ENCODE results near the gene LAMA2. TPM values are rescaled to one million over a fixed set of nuclear protein-coding genes. Genes with fewer than 3 reads are reported as not detected.

The LAMA2 gene
- total RNA-seq, 1 donor = 9.4 TPM

DNA sequence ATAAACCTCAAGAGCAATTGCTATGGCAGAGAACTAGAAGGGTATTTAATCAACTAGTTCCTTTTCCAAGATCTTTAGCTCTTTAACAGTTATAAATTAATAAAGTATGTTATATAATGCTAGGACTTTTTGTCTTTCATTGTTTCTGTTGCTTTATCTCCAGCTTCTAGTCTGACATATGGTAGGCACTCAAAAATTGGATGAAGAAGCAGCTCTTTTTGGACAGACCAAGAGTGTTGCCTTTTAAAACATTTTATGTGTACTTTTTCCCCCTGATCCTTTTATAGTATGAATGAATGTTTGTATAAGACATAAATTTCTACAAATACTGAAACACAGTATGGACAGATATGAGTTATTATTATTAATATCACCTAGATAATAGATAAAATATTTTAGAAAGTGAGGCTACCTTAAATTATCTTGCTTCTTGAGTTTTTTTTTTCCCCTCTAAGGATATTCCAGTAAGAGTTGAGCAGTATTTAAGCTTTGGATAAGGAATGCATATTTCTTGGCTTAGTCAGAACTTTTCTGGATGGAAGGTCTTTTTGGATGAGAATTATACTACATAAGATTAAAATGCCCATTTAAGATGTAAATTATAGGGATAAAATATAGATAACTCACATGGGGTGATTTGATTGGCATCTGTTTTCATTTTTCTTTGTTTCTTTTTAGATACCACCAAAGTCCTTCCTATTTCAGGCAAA, 16.6 kb downstream of the LAMA2 start:
- no peaks in the 10 kb centered on the region for H3K36me3 ChIP-seq (ENCODE audit: insufficient read depth, low read length)
- H3K4me1 ChIP-seq (ENCODE audit: insufficient read depth, low read length) = peaks cover 2% of the 10 kb centered on the region
- no peak overlapping the region for H3K4me3 ChIP-seq (ENCODE audit: insufficient read depth, low read length)
- no peaks in the 10 kb centered on the region for H3K79me2 ChIP-seq (ENCODE audit: insufficient read depth, low read length)
- no peaks in the 10 kb centered on the region for H3K9me3 ChIP-seq (ENCODE audit: low read depth, low read length)
- no peak overlapping the region for H3K4me2 ChIP-seq (ENCODE audit: insufficient read depth, low read length)
- DNase-seq (ENCODE audit: insufficient read length, low spot score, missing footprints) = no peak
- H3K27me3 ChIP-seq (ENCODE audit: insufficient read depth, low read length) = no peaks in the 10 kb centered on the region
- TF ChIP-seq, protein P1, sequence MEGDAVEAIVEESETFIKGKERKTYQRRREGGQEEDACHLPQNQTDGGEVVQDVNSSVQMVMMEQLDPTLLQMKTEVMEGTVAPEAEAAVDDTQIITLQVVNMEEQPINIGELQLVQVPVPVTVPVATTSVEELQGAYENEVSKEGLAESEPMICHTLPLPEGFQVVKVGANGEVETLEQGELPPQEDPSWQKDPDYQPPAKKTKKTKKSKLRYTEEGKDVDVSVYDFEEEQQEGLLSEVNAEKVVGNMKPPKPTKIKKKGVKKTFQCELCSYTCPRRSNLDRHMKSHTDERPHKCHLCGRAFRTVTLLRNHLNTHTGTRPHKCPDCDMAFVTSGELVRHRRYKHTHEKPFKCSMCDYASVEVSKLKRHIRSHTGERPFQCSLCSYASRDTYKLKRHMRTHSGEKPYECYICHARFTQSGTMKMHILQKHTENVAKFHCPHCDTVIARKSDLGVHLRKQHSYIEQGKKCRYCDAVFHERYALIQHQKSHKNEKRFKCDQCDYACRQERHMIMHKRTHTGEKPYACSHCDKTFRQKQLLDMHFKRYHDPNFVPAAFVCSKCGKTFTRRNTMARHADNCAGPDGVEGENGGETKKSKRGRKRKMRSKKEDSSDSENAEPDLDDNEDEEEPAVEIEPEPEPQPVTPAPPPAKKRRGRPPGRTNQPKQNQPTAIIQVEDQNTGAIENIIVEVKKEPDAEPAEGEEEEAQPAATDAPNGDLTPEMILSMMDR (IDR thresholded peaks at IDR 0.05; ENCODE audit: extremely low read depth, low read depth, low read length) = no peak
- H4K20me1 ChIP-seq (ENCODE audit: insufficient read depth, low read length) = no peaks in the 10 kb centered on the region
- H2AFZ ChIP-seq (ENCODE audit: low read length) = no peak overlapping the region
- no peak overlapping the region for H3K27ac ChIP-seq (ENCODE audit: low read depth, low read length)

DNA sequence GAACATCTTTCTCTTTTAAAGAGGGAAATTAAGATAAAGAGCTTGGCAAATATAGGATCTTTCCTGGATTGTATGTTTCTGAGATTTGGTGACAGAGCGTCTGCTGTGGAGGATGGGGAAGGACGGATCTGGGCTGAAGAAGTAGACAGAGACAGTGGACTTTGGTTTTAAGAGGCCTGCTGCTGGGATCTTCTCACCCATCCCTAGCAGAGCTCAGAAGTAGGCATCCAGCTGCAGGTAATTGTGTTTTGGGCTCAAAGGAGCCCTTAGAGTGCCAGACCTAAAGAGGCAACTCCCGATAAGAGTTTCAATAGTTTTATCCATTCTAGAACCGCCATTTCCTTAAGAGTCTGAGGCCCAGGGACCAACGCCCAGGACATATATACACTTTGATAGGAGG, 20.8 kb downstream of the LAMA2 start:
- Histone ChIP-seq H3K4me1 (ENCODE audit: insufficient read depth, low read length) (peaks cover 2% of the 10 kb centered on the region), H4K20me1 (ENCODE audit: insufficient read depth, low read length) (no peaks in the 10 kb centered on the region), H3K9me3 (ENCODE audit: low read depth, low read length) (no peaks in the 10 kb centered on the region), H3K36me3 (ENCODE audit: insufficient read depth, low read length) (no peaks in the 10 kb centered on the region), H3K27me3 (ENCODE audit: insufficient read depth, low read length) (no peaks in the 10 kb centered on the region), H3K4me2 (ENCODE audit: insufficient read depth, low read length) (no peak overlapping the region), H3K27ac (ENCODE audit: low read depth, low read length) (no peak overlapping the region), H3K4me3 (ENCODE audit: insufficient read depth, low read length) (no peak overlapping the region), H2AFZ (ENCODE audit: low read length) (no peak overlapping the region), H3K79me2 (ENCODE audit: insufficient read depth, low read length) (no peaks in the 10 kb centered on the region)
- TF ChIP-seq, protein P1 (IDR thresholded peaks at IDR 0.05; ENCODE audit: extremely low read depth, low read depth, low read length) = no peak
- DNase-seq (ENCODE audit: insufficient read length, low spot score, missing footprints) = no peak

DNA sequence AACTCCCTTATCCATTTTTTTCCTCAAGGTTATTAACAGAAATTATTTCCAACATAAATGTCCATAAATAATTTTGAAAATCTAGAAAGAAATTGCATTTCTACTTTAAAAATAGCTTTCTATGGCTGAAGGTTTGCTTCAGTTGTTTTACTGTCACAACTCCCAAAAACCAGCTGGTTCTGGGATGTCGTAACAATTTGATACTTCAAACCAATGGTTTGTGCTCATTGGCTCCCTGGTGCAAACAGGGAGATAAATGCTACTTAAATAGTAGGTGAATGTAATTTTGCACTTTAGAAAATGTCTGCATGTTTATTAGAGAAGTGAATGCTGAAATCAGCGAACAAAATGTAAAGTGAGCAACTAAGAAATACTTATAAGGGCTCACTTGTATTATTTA, 31.1 kb downstream of the LAMA2 start:
- DNase-seq (ENCODE audit: insufficient read length, low spot score, missing footprints) = no peak
- Histone ChIP-seq H3K4me2 (ENCODE audit: insufficient read depth, low read length) (no peak overlapping the region), H3K27ac (ENCODE audit: low read depth, low read length) (no peak overlapping the region), H3K27me3 (ENCODE audit: insufficient read depth, low read length) (no peaks in the 10 kb centered on the region), H3K79me2 (ENCODE audit: insufficient read depth, low read length) (no peaks in the 10 kb centered on the region), H2AFZ (ENCODE audit: low read length) (no peak overlapping the region), H3K4me3 (ENCODE audit: insufficient read depth, low read length) (no peak overlapping the region), H3K36me3 (ENCODE audit: insufficient read depth, low read length) (no peaks in the 10 kb centered on the region), H3K9me3 (ENCODE audit: low read depth, low read length) (no peaks in the 10 kb centered on the region), H4K20me1 (ENCODE audit: insufficient read depth, low read length) (no peaks in the 10 kb centered on the region), H3K4me1 (ENCODE audit: insufficient read depth, low read length) (no peaks in the 10 kb centered on the region)
- TF ChIP-seq, protein P1 (IDR thresholded peaks at IDR 0.05; ENCODE audit: extremely low read depth, low read depth, low read length) = no peak

DNA sequence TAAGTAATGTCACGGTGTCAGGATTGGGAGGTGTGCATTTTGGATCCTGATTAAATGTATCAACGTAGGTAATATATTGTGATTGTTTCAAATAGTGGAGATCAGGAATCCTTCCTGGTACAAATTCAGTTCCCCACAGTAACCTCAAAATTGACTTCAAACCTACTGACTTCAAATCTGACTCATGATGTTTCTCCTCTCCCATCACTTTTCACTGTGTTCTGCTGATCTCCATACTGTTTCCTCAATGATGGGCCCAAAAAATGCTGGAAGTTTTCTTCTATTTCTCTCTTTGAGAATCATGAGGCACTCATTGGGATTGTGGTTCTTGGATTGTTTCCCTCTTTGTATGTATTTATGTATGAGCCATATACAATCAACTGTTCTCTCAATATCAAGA, 35.9 kb downstream of the LAMA2 start:
- Histone ChIP-seq H3K4me3 (ENCODE audit: insufficient read depth, low read length) (no peak overlapping the region), H3K9me3 (ENCODE audit: low read depth, low read length) (no peaks in the 10 kb centered on the region), H3K79me2 (ENCODE audit: insufficient read depth, low read length) (no peaks in the 10 kb centered on the region), H3K4me2 (ENCODE audit: insufficient read depth, low read length) (no peak overlapping the region), H3K4me1 (ENCODE audit: insufficient read depth, low read length) (peaks cover 5% of the 10 kb centered on the region), H2AFZ (ENCODE audit: low read length) (no peak overlapping the region), H3K36me3 (ENCODE audit: insufficient read depth, low read length) (no peaks in the 10 kb centered on the region), H4K20me1 (ENCODE audit: insufficient read depth, low read length) (no peaks in the 10 kb centered on the region), H3K27ac (ENCODE audit: low read depth, low read length) (no peak overlapping the region), H3K27me3 (ENCODE audit: insufficient read depth, low read length) (no peaks in the 10 kb centered on the region)
- TF ChIP-seq, protein P1 (IDR thresholded peaks at IDR 0.05; ENCODE audit: extremely low read depth, low read depth, low read length) = no peak
- DNase-seq (ENCODE audit: insufficient read length, low spot score, missing footprints) = peak; percentile 47

All from osteoblast (primary cell).